Esophagus muscularis mucosa (tissue), 3 donors: ENCODE results near the gene RDH11.

Experiments used
- CTCF ChIP-seq, 3 experiments: fragments of 200-600 bp in 2 of 3; fragments of 450-650 bp in 1 of 3; sonication (generic) in 2 of 3; IDR thresholded peaks; one replicate each; pipeline ENCODE4 v1.5.1; 2017 to 2019; ENCODE audit warnings: antibody characterized with exemption in 3 of 3, mild to moderate bottlenecking in 2 of 3, moderate library complexity in 1 of 3
- POLR2AphosphoS5 ChIP-seq, 2 donors: sonication (generic); formaldehyde crosslinking; IDR thresholded peaks; one replicate each; pipeline ENCODE4 v1.6.1; 2017; ENCODE audit warnings: antibody characterized with exemption in 2 of 2

GRCh38 chr14:67663633-67664032, 31.9 kb downstream of the RDH11 start:
- TF ChIP-seq CTCF (IDR thresholded peaks at IDR 0.05), result no peak
- no peak for TF ChIP-seq POLR2AphosphoS5 (IDR thresholded peaks at IDR 0.05)
